ENCODE results near the gene CRAT. TPM values are rescaled to one million over a fixed set of nuclear protein-coding genes. Genes with fewer than 3 reads are reported as not detected.

CRAT gene
- total RNA-seq, 1 donor: 46.9 TPM

- DNase-seq (ENCODE audit: low read depth in 2 of 3, low spot score in 2 of 3): no peak
Observed at GRCh38 chr9:129069862-129070641, 40.5 kb downstream of the CRAT start.

DNA sequence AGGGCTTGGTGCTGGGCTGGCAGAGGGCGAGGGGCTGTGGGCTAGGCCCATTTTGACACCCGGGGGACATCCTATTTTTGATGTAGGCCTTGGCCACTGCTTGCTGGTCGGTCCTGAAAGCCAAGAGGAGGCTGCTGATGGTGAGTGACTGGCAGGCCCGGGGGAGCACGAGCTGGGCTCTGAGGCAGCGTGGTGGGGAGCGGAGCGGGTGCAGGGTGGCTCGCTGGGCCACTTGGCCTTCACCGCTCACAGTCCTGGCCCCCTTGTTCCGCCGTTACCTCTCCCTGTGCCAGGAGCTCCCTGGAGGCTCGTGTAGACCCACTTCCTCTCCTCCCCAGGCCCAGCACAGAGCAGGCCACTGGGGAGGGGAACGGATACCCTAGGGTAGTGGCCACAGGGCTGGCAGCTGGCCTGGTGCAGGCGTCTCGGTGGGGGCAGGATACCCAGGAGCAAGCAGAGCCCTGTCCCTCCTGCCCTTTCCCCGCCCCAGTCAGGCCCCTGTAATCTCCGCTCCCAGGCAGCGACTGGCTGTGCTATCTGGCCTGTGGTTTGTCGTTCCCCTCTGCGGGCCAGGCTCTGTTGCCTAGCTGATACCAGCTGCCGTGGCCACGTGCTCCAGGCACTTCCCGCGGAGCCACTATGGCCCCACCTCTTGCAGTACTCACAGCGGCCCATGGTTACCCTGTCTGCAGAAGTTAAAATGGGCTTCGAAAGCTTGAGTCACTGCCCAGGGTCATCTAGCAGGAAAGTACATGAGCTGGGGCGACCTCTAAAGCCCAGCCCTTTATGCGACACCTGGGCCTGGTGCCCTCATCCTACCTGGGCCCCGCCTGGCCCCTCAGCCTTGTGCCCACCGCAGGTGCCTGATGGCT, 41.4 kb downstream of the CRAT start:
- DNase-seq (ENCODE audit: low read depth in 2 of 3, low spot score in 2 of 3): peak; percentile 13 to 98 (median 96)

DNA sequence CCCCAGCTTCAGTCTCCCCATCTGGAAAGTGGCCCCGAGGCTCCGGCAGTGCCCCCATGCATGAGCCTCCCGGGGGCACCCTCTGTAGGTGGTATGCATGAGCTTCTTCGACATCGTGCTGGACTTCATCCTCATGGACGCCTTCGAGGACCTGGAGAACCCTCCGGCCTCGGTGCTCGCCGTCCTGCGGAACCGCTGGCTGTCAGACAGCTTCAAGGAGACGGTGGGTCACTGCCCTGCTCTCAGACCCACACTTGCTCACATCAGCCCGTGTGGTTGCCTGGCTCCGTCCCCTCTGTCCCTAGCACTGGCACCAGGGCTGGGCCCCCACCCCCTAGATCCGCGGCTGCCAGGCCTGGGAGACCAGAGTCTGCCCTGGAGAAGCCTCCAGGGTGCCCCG, 42.5 kb downstream of the CRAT start:
- DNase-seq (ENCODE audit: low read depth in 2 of 3, low spot score in 2 of 3): no peak

GRCh38 chr9:129064499-129064908, 46.1 kb downstream of the CRAT start:
- DNase-seq (ENCODE audit: low read depth in 2 of 3, low spot score in 2 of 3): no peak

DNA sequence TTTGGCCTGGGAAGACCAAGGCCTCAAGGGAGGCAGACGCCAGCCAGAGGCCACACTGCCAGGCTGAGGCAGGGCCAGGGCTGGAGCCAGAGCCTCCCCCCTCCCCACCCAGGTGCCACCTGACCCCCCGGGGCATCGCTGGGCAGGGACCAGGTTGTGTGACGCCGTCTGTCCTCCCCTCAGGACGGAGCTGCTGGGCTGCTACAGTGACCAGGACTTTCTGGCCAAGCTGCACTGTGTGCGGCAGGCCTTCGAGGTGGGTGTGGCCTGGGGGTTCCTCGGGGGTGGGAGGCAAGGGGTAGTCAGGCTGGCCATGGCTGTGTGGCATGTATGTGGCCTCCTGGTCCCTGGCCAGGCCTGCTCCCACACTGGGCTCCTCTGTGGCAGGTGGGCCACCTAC, 47.5 kb downstream of the CRAT start:
- DNase-seq (ENCODE audit: low read depth in 2 of 3, low spot score in 2 of 3): no peak

DNA sequence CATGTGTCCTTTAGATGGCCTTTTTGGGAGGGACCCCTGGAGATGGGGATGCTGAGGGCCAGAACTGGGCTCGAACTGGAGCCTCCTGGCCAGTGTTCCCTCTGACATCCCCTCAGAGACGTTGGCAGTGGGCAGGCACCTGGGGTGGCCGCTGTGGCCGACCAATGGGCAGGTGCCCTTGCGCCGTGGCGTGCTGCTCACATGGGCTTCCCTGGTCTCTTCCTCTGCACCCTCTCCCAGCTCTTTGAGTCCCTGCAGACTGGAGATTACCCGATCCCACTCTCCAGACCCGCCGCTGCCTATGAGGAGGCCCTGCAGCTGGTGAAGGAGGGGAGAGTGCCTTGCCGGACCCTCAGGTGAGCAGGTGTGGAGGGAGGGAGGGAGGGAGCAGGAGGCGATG, 49.6 kb downstream of the CRAT start:
- no peak for DNase-seq (ENCODE audit: low read depth in 2 of 3, low spot score in 2 of 3)

DNA sequence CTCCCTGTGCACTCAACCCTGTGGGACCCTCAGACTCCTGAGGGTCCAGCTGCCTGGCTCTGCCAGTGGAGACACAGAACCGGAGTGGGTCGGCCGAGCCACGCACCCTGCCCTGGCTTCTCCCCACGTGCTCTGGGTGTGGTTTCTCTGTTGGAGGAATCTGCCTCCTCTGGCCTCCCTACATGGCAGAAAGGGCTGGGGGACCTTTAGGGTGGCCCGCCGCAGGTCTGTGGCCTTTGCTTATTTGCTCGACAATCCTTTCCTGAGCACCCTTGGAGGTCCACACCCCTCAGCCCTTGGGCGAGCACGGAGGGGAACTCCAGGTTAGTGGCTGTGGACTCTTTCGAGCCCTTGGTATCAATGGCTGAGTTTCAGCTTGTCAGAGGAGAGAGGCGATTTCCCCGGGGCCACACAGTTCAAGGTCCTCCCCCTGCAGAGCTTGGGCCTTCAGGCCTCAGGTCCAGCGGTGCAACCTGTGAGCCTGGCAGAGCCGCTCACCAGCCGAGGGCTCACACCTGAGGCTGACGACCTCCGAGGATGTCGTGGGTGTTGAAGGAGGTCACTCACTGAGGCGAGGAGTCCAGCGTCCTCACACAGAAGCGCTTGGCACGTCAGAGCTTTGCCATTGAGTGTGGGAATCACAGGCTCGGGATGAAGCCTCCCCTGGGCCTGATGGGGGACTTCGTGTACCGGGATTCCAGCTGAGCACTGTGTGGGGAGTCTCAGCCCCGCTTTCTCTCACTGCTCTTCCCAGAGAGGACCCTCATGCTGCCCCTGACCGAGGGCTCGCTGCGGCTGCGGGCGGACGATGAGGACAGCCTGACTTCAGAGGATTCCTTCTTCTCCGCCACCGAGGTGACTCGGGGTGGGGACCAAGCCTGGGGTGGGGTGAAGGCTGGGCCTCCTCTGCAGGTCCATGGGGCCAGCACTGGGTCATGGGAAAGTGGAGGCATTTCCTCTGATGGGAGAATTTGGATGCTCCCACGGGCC, 50.5 kb downstream of the CRAT start:
- DNase-seq (ENCODE audit: low read depth in 2 of 3, low spot score in 2 of 3): no peak

DNA sequence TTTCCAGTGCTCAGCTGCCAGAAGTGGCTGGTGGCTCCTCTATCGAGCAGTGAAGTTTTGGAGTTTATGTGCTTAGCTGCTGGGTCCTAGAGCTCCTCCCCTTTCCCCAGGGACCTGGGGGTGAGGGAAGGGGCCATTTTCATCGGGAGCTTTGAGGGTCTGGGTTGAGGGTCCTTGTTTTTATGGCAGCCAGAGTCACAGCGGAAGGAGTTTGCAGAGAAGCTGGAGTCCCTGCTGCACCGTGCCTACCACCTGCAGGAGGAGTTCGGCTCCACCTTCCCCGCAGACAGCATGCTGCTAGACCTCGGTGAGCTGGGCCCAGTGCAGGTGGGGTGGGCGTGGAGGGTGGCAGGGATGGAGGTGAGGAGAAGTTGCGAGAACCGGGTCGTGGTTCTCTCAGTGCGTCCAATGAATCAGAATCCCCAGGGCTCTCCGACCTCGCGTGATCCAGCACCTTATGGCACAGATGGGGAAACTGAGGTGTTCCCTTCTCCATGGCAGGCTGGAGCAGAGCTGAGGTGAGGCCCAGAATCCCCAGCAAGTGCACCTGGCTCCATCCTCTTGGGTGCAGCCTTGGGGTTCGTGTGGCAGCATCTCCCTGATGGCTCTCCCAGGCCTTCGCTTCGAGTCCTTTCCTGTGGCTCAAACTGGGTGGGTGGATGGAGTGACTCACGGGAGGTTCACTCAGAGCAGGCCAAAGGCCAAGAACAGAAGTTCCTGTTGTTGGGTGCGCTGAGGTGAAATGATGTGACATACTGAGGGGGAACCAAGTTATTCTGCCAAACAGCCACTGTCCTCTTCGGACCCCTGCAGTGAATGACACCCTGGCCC, 51.4 kb downstream of the CRAT start:
- no peak for DNase-seq (ENCODE audit: low read depth in 2 of 3, low spot score in 2 of 3)

GRCh38 chr9:129054163-129054851, 56.3 kb downstream of the CRAT start:
- DNase-seq (ENCODE audit: low read depth in 2 of 3, low spot score in 2 of 3): no peak

DNA sequence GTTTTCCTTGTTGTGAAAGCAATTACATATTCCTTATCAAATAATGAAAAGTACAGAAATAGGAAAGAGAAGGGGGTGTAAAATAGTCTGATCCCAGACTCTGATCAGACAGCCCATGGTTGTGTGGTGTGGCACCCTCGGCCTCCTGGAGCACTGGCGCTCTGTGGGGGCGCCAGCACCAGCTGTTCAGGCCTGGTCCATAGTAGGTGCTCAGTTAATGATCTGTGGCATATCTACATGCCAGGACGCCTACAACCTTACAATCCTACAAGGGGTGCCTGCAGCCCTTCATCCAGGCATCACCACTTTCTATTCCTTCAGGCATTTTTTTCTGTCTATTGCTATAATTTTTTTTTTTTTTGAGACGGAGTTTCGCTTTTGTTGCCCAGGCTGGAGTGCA, 57.6 kb downstream of the CRAT start:
- DNase-seq (ENCODE audit: low read depth in 2 of 3, low spot score in 2 of 3): no peak

GRCh38 chr9:129052592-129052991, 58.0 kb downstream of the CRAT start:
- DNase-seq (ENCODE audit: low read depth in 2 of 3, low spot score in 2 of 3): no peak

Other genes with a start within 250 kb of the CRAT start
- gene KYAT1, start 228.8 kb downstream of the CRAT start, total RNA-seq: 12.1 TPM
- gene LRRC8A, start 228.7 kb downstream of the CRAT start, total RNA-seq: 61.4 TPM
- gene PHYHD1, start 189.8 kb downstream of the CRAT start, total RNA-seq: 3.2 TPM
- 14.0 TPM for gene DOLK, start 163.2 kb downstream of the CRAT start, total RNA-seq
- 54.9 TPM for gene NUP188, start 163.1 kb downstream of the CRAT start, total RNA-seq
- gene SH3GLB2, start 82.5 kb downstream of the CRAT start, total RNA-seq: 49.0 TPM
- 49.0 TPM for gene MIGA2, start 74.2 kb downstream of the CRAT start, total RNA-seq
- 15.3 TPM for gene DOLPP1, start 29.7 kb downstream of the CRAT start, total RNA-seq
- 55.2 TPM for gene PTPA, start 622 bp upstream of the CRAT start, total RNA-seq
- gene IER5L, start 67.5 kb upstream of the CRAT start, total RNA-seq: 7.5 TPM

All from hematopoietic multipotent progenitor cell (in vitro differentiated cells).